ENCODE measurements around the gene C1QTNF1. TPM values are rescaled to one million over a fixed set of nuclear protein-coding genes. Genes with fewer than 3 reads are reported as not detected.

Gene C1QTNF1
- total RNA-seq, 1 donor from 2014 or later, result 15.8 TPM

DNA sequence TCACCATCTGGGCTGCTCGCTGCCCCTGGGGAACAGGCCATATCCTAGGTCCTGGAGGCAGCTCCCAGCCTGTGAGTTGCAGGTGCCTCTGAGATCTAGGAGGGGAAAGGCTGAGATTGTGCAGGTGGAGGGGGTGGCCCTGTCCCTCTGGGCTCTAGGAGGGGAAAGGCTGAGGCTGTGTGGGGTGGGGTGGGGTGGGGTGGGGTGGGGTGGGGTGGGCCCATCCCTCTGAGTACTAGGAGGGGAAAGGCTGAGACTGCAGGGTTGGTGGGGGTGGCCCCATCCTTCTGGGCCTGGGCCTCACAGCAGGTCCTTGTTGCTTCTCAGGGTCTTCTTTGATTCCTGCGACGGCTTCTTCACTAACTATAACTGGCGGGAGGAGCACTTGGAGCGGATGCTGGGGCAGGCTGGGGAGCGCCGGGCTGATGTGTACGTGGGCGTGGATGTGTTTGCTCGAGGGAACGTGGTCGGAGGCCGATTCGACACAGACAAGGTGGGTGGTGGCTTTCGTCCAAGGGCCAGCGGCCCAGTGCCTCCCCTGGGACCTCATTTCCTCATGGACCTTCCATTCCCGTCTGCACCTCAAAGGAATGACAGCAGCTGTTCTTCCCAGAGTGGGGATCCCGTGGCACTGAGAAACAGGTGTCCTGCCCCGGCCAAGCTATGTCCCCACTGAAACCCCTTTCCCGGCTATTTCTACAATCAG lies 57.8 kb downstream of the C1QTNF1 start:
- no peak for DNase-seq

DNA sequence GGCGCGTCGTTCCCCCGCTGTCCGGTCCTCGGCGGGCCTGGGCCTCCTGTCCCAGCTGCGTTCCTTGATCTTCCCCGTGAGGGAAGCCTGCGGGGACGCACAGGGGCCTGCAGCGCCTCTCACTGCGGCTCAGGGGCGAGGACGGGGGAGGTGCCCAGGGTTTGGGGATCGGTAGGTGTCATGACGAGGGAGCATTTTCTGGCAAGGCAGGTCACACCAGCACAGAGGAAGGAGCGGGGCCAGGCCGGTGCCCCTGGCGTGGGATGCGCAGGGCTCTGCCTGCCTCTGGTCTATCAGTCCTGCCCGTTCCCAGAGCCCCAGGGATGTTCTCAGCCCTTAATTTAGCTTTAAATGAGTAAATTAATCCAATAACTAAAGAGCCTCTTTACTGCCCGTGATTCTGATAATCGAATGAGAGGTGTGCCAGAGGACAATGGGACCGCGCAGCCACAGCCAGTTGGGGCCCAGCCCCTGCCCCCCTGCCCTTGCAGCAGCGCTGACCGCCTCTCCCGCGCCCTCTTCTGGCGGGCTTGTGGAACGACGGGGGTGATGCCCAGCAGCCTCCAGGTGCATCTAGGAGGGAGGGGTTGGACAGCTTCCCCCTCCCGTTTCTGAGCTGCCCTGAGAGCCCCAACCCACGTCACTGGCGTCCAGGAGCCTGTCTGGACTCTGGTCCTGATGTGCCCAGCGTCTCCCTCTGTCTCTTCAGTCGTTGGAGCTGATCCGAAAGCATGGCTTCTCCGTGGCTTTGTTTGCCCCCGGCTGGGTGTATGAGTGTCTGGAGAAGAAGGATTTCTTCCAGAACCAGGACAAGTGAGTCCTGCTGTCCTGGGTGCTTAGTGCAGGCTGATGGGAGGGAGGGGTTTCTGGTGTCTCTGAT lies 58.6 kb downstream of the C1QTNF1 start:
- DNase-seq, result no peak

GRCh38 chr17:79083191-79083971 lies 59.4 kb downstream of the C1QTNF1 start:
- no peak for DNase-seq

GRCh38 chr17:79084291-79085153 lies 60.6 kb downstream of the C1QTNF1 start:
- no peak for DNase-seq

GRCh38 chr17:79085154-79085920 lies 61.4 kb downstream of the C1QTNF1 start:
- DNase-seq, result no peak

DNA sequence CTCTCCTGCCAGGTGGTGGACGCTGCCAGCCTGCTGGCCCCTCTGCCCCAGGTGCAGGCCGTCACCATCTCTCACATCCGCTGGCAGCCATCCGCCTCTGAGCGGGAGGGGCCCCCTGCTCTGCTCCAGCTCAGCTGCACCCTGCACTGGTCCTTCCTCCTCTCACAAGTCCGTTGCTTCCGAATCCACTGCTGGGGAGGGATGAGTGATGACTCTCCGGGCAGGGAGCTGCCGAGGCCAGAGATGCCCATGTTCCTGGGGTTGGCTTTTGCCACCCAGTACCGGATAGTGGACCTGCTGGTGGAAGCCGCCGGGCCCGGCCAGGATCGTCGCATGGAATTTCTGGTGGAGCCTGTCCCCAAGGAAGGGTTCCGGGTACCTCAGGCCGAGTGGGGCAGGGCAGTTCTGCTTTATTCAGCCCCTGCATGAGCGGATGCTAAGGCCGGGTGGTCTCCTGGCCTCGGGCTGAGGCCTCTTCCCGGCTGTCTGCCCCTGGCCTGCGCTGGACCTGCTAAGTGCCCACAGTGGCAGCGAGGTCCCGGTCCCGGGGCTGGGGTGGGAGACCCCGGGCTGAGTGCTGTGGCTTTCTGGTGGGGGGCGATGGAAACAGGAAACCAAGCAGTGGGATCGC lies 62.1 kb downstream of the C1QTNF1 start:
- DNase-seq, result no peak

GRCh38 chr17:79086609-79087427 lies 62.8 kb downstream of the C1QTNF1 start:
- no peak for DNase-seq

DNA sequence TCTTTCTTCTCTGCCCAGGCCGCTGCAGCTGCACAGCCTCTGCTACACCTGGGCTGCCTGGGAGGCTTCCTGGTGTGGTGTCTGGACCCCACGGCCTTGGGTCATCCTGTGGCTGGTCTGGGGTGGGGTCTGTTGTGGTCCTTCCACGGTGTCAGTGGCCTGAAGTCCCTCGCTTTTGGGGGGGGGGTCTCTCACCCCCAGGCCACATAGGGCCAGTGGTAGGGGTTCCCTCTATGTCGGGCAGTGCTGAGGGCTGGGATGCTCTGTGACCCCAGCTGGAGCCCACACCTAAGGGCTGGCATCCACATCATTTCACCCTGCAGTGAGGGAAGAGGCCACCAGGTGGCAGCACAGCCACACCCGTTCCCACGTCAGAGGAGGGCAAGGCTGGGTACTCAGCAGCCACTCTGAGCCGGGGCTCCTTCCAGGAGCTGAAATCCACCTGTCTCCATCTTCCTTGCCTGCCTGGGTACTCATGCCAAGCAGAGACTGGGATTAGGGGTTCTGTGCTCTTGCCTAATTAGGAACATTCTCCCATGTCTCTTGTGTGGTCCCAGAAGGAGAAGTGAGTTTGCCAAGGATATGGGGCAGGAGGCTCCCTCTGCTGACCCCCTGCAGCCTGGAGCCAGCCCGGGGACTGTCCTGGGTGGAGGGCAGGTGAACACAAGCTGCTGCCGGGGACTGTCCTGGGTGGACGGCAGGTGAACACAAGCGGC lies 63.6 kb downstream of the C1QTNF1 start:
- DNase-seq, result no peak

DNA sequence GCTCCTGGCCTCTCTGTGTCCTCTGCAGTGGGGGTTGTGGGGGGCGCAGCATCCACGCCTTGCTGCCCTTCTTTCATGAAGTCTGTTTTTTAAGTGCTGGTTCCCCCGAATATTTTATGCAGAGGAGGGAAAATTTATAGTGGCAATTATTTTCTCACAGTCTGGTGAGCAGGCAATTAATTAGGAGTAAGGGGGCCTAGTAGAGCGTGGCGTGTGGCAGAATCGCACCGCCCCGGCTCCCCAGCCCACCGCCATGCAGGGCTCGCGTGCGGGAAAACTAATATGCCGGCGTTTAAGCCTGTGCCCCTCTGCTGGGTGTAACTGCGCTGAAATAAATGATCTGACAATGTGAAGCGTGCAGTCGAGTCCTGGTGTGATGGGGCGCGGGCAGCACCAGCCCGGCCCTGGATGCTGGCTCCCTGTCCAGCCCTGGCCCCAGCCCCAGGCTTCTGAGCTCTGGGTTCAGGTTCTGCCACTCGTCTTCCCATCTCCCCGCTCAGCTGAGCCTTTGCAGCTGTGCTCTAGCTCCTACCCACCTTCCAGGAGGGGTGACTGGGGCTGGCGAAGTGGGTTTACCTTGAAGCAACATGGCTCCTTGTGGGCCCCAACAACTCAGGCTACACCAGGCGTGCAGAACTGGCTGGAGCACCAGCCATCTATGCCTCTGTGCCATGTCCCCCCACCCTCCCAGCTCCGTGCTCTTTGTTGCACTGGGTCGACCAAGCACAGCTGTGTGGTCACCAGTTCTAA lies 64.5 kb downstream of the C1QTNF1 start:
- DNase-seq, result no peak

DNA sequence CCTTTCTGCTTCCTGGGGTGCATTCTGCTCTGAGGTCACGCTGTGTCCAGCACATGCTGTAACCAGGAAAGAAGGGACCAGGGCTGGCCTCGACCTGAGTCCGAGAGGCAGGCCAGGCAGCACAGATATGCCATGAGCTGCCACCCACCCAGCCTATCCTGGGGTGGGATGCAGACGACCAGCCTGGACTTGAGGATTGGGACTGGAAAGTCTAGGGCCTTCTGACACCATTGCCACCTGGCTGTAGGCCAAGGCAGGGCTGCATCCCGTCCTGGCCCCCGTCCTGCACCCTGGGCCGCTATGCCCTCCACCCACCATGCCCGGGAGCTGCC lies 65.0 kb downstream of the C1QTNF1 start:
- DNase-seq, result no peak

- DNase-seq, result no peak
These were observed 65.9 kb downstream of the C1QTNF1 start for GRCh38 chr17:79089720-79090442.

DNA sequence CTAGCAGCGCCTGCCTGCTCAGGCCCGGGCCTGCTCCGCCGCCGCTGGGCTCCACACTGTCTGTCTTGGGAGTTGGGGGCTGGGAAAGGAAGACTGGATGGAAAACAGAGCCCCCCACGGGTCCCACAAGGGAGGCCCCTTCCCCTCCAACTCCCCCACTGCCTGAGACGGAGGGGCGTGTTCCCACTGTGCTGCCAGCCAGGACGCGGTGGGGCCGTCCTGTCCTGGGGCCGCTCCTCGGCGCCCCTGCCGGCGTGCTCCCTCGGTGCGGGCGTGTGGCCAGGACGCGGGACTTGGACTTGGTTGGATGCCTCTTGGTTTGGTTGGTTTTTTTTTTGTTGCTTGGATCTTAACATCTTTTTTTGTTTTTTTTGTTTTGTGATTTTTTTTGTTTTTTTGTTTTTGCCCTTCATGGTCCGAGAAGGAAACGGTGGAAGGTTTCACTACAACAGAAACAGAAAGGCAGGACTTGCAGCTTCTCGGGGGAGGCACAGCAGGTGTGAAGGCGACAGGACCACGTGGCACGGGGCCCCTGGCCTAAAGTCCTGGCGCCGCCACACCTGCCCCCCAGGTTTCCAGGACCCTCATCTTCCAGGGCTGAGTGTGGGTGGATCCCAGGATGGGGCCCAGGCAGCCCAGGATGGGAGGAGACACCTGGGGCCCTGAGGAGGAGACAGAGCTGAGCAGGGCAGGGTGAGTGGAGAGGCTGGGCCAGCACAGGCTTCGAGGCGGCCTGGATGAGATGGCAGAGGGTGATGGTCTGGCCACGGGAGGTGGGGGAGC lies 66.7 kb downstream of the C1QTNF1 start:
- no peak for DNase-seq

DNA sequence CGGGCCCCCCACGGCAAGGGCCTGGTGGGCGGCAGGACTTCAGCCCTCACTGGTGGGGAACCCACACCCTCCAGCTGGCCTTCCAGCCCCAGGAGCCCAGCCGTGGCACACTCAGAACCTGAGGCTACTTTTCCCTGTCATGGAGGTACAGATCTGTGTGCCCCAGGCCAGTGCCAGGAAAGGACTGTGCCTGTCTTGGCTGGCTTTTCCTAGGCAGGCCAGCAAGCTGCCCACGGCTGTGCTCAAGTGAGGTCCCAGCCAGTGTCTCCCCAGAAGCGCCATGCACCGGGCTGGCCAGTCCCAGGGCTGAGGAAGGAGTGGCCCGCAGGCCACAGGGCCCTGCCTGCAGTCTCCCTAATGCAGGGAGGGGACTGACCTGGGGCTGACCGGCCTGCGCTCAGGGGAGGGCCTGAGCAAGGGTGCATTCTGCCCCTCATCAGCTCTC lies 67.3 kb downstream of the C1QTNF1 start:
- DNase-seq, result no peak

GRCh38 chr17:79092567-79092966 lies 68.6 kb downstream of the C1QTNF1 start:
- no peak for DNase-seq

DNA sequence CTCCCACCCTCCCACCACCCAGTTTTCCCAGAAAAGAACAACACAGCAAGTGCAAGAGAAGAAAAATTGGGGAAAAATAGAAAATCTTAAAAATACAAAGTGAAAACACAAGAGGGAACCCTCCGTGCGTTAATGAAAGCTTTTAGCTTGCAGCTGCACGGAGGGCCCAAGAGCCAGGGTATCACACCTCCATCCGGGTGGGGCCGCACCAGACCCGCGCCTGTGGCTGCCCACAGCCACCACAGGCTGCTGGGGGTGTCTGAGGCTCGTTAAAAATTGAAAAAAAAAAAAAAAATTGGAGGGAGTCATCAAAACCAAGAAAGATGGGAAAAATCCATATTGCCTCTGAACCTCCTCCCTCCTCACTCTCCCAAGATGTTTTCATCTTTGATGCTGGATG lies 69.3 kb downstream of the C1QTNF1 start:
- no peak for DNase-seq

DNA sequence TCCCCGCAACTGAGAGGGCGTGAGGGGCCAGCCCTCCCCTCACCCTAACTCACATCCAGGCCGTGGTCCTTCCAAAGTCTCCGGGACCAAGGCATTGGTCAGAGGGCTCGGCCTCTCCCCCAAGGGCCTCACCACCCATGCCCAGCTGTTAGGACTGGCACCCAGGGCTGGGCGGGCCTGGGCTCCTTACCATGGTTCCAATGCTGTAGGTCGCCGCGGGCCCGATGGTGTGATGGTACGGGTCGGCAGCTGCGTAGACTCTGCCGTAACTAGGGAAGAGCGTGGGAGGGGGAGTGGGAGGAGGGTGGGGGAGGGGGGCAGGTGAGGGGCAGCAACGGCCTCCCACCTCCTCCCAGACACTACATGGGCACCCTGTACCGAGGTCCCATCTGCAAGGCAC lies 70.3 kb downstream of the C1QTNF1 start:
- no peak for DNase-seq
